HTERT RPE-1 (cell line): ENCODE data around the gene CRYBG2.

Source experiments
- in situ Hi-C: fragments of 300-500 bp; cut with MboI; formaldehyde crosslinking; loops from 4 replicates; pipeline ENCODE4 v1.14.3; 2020; ENCODE audit warnings: low sequenced_read_pairs

Gene CRYBG2

GRCh38 chr1:26370591-26371382, 16.9 kb upstream of the CRYBG2 start:
- in situ Hi-C loops: no loop called here

GRCh38 chr1:26368486-26368885, 14.6 kb upstream of the CRYBG2 start:
- in situ Hi-C loops: no loop called here

DNA sequence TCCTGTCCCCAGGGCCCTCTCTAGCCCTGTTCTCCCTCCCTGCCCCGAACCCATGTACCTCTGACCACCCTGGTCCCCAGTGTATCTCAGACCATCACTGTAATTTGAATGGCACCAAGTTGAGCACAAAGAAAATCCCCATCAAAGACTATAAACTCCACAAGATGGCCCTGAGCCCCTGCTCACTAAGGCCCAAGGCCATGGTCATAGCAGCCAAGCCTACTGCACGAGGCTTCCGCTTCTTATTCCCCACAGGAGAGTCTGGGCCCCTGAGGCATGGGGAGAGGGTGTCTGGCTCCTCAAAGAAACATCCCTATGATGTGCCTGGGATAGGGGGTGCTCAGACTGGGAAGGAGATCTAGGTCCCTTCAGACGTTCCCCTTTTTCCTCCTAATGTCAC, 14.1 kb upstream of the CRYBG2 start:
- in situ Hi-C loops: no loop called here

DNA sequence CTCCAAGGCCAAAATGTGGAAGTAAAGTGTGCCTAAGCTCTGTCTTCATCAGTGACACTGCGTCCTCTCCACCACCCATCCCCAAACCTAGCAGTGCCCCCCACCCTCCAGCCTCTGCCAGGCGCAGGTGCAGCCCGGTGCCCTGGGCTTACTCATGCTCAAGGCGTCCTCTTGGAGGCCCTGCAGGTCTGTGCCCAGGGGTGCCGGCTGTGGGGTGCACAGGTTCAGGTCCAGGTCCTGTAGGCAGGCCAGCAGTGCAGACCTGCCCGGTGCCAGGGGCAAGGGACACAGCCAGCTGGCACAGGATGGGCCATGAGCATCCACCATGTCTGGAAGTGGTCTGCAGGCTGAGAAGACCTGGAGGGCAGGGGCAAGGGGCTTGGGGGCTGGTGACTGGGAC, 13.5 kb upstream of the CRYBG2 start:
- in situ Hi-C loops: no loop called here

- in situ Hi-C loops: no loop called here
Measured at GRCh38 chr1:26364956-26365355, 11.0 kb upstream of the CRYBG2 start.

- in situ Hi-C loops: no loop called here
Measured at GRCh38 chr1:26363549-26364448, 9.9 kb upstream of the CRYBG2 start.

DNA sequence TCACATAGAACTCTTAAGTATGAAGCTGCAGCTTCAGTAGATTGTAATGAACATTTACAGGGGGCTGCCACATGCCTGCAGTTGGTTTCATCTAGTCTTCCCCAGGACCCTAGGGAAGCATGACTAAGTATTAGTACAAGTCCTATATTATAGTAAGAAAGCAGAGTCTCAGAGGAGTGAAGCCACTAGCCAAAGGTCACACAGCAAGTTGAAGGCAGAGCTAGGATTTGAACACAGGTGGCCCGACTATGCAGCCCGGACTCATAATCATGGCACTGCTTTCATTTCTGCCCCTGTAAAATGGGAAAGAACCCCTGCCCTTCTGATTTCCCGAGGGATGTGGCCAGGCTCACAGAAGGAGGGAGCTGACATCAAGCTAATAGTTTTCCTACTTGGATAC, 8.4 kb upstream of the CRYBG2 start:
- in situ Hi-C loops: no loop called here

DNA sequence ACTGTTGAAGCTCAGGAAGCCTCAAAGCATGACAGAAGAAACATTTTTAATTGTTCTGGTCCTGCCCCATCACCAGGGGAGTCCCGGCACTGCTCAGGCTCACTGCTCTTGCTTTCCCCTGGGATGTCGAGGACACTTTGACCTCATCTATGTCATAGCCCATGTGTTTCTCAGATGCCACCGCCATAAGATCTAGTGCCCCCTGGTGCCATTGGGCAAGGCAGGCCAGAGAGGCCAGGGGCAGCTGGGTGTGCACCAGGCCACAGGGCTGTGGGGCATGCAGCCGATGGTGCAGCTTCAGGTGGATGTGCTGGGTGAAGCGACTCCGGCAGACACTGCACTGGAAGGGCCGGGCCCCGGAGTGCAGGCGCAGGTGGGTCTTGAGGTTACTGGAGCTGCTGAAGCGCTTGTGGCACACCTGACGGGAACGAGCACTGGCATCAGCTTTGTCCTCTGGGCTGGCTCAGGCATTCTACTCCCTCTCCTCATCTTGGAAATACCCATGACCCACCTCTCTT, 7.7 kb upstream of the CRYBG2 start:
- in situ Hi-C loops: no loop called here

GRCh38 chr1:26360807-26361604, 7.1 kb upstream of the CRYBG2 start:
- in situ Hi-C loops: no loop called here

DNA sequence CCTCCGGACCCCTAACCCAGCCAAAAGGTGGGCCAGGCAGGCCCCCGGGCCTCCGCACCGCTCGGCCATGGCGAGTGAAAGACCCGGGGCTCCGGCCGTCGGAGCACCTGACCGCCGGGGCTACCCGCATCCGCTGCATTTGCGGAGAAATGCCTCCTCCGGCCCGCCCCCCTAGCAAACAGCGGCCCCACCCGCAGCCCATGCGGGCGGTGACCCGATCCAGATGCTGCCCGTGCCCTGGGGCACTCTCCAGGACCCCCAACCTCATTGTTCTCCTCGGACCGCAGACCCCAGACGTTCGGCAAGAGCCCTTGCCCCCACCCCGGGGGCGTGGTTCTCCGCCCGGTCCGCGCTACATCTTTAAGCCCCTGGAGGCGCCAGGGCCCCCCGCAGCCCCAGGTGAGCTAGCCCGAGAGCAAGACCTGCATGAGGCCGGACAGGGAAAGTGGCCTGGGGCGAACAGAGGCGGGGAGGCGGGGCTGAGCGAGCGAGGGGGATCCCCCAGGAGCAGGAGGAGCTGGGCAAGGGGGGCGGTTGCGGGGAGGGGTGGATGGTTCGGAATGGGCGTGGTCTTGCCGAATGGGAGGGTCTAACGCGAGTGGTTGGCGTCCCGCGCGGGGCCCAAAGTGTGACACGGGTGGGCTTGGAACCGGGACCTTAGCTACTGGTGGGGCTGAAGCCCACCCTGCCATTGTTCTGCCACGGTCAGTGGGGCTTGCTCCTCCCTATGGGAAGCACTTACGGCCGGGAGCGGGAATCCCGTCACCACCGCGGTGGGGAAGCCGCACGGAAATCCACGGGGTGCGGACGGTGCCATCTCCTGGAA, 6.3 kb upstream of the CRYBG2 start:
- in situ Hi-C loops: no loop called here

- in situ Hi-C loops: no loop called here
Measured at GRCh38 chr1:26358411-26359384, 4.8 kb upstream of the CRYBG2 start.

GRCh38 chr1:26357121-26357602, 3.2 kb upstream of the CRYBG2 start:
- in situ Hi-C loops: no loop called here

DNA sequence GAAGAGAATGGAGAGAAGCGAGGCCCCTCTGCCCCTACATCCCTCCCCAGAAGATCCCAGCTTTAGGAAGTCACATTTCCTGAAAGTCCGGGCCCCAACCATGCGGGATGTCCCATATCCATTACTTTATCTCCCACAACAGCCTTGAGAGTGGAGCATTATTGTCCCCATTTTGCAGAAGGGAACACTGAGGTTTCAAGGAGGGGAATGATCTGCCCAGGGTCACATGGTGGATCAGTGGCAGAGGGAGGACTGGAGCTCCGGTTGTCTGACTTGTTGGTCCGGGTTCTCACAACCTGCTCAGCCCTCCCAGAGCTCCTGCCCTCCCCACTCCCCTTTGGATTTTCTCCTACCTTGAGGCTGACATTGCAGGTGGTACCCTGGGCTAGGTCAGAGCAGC, 2.2 kb upstream of the CRYBG2 start:
- in situ Hi-C loops: no loop called here

DNA sequence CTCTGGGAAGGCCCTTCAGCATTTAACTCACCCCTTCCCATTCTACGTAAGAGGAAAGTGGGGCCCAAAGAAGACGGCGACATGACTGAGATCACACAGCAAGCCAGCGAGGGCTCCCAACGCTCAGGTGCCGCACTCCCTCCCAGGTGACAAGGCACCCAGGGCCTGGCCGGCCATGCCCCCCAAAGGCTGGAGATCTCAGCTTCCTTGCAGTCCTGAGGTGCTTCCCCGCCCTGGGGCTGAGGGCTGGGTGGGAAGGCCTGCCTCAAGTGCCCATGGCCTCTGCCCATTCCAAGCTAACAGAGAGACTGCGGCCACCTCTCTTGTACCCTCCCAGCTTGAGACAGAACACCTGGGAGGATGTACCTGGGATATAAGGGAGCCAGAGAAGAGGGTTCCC, 1.0 kb upstream of the CRYBG2 start:
- in situ Hi-C loops: no loop called here

GRCh38 chr1:26353210-26353859, 595 bp downstream of the CRYBG2 start:
- in situ Hi-C loops: no loop called here

- in situ Hi-C loops: no loop called here
Measured at GRCh38 chr1:26352338-26352679, 1.6 kb downstream of the CRYBG2 start.

DNA sequence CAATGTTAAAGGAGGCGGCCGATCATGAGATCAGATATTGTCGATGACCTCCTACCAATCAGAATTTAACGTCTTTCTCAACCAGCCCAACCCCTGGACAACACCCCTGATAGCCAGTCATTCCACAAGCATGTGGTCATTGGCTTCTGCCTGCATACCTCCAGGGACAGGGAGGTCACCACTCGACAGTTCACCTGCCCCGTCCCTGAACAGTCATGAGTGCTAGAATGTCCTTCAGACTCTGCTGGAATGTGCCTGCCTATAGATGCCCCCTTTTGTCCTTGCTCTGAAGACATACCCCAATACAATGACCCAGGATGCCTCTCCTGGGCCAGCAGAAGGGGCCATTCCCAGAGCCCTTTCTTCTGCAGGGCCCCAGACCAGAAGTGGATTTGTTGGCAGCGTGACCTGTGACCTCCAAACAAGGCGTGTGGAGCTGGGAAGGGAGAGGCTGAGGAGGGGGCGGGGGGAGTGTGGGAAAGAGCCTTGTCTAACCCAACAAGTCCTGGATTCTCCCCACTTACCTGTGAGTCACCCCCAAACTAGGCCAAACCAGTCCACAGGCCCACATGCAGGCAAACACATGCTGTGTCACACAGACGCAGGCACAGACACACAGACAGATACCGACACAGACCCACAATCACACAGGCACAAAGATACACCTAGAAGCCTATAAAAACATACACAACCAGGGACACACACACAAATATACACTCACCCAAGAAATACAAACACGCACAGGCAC, 2.2 kb downstream of the CRYBG2 start:
- in situ Hi-C loops: no loop called here
